Chondrocyte (in vitro differentiated cells): Measurements from ENCODE around the gene CACNA1B. TPM values are rescaled to one million over a fixed set of nuclear protein-coding genes. Genes with fewer than 3 reads are reported as not detected.

Source experiments
- DNase-seq: peaks from one replicate; pipeline ENCODE4 v3.0.0; 2021; ENCODE audit warnings: mixed read lengths, low spot score
- H3K27ac Mint-ChIP-seq: one replicate; pipeline ENCODE4 v1.8.0; 2021; ENCODE audit warnings: mild to moderate bottlenecking, moderate library complexity, mixed read lengths; ENCODE audit not compliant: unreplicated experiment
- H3K27me3 Mint-ChIP-seq: 2 replicates; pipeline ENCODE4 v1.8.0; 2021; ENCODE audit warnings: low read depth, mixed read lengths
- H3K36me3 Mint-ChIP-seq: 2 replicates; pipeline ENCODE4 v1.8.0; 2021; ENCODE audit warnings: low read depth, mixed read lengths
- H3K4me1 Mint-ChIP-seq: 2 replicates; pipeline ENCODE4 v1.8.0; 2021; ENCODE audit warnings: low read depth, mild to moderate bottlenecking, mixed read lengths
- H3K4me3 Mint-ChIP-seq: one replicate; pipeline ENCODE4 v1.8.0; 2021; ENCODE audit warnings: mild to moderate bottlenecking, moderate library complexity, mixed read lengths; ENCODE audit not compliant: unreplicated experiment
- H3K9me3 Mint-ChIP-seq: 2 replicates; pipeline ENCODE4 v1.8.0; 2021; ENCODE audit warnings: low read depth, mixed read lengths
- CTCF ChIP-seq: fragments of 200-600 bp; sonication (generic); IDR thresholded peaks from 2 replicates; pipeline ENCODE4 v1.5.0; 2021; ENCODE audit warnings: antibody characterized with exemption, mild to moderate bottlenecking, moderate library complexity
- total RNA-seq: library from RNA; stranded (reverse); gene quantifications from 3 replicates; pipeline ENCODE4 v1.2.1, GENCODE V29; 2021

The CACNA1B gene
- total RNA-seq, 1 donor from 2014 or later, result 3.7 TPM

- Mint-ChIP-seq H3K36me3 (no peaks in the 10 kb centered on the region), H3K4me1 (no peaks in the 10 kb centered on the region), H3K27ac (no peak overlapping the region), H3K27me3 (peaks cover 2% of the 10 kb centered on the region), H3K9me3 (no peaks in the 10 kb centered on the region), H3K4me3 (no peak overlapping the region)
- TF ChIP-seq CTCF, result no peak
- peak; percentile 57 for DNase-seq
Measured at GRCh38 chr9:138040446-138041430, 163.2 kb downstream of the CACNA1B start.

GRCh38 chr9:138042146-138042545 lies 164.6 kb downstream of the CACNA1B start:
- Mint-ChIP-seq H3K27ac (no peak overlapping the region), H3K27me3 (peaks cover 2% of the 10 kb centered on the region), H3K4me3 (no peak overlapping the region), H3K4me1 (peaks cover 6% of the 10 kb centered on the region), H3K9me3 (no peaks in the 10 kb centered on the region), H3K36me3 (no peaks in the 10 kb centered on the region)
- TF ChIP-seq CTCF, result no peak
- no peak for DNase-seq

GRCh38 chr9:138042640-138043039 lies 165.1 kb downstream of the CACNA1B start:
- TF ChIP-seq CTCF, result no peak
- no peak overlapping the region for H3K4me3 Mint-ChIP-seq
- DNase-seq, result peak; percentile 27

GRCh38 chr9:138043061-138043410 lies 165.5 kb downstream of the CACNA1B start:
- Mint-ChIP-seq H3K9me3 (no peaks in the 10 kb centered on the region), H3K27me3 (peaks cover 2% of the 10 kb centered on the region), H3K27ac (no peak overlapping the region), H3K4me3 (no peak overlapping the region), H3K36me3 (no peaks in the 10 kb centered on the region), H3K4me1 (peaks cover 6% of the 10 kb centered on the region)
- peak; percentile 76 for DNase-seq
- no peak for TF ChIP-seq CTCF

More at GRCh38 chr9:138042640-138043039, 165.1 kb downstream of the CACNA1B start:
- Mint-ChIP-seq H3K27ac (no peak overlapping the region), H3K36me3 (no peaks in the 10 kb centered on the region), H3K27me3 (peaks cover 2% of the 10 kb centered on the region), H3K9me3 (no peaks in the 10 kb centered on the region), H3K4me1 (peaks cover 6% of the 10 kb centered on the region)

- no peaks in the 10 kb centered on the region for H3K9me3 Mint-ChIP-seq
Measured at GRCh38 chr9:138043411-138044345, 166.1 kb downstream of the CACNA1B start.

More at GRCh38 chr9:138043411-138044345, 166.1 kb downstream of the CACNA1B start:
- TF ChIP-seq CTCF, result no peak
- Mint-ChIP-seq H3K4me1 (peaks cover 6% of the 10 kb centered on the region), H3K27me3 (peaks cover 2% of the 10 kb centered on the region), H3K27ac (no peak overlapping the region), H3K36me3 (no peaks in the 10 kb centered on the region), H3K4me3 (no peak overlapping the region)
- DNase-seq, result peak; percentile 89
